GM23248 (cell line): ENCODE results near the gene KCNIP3.

Experiments
- EZH2 ChIP-seq: fragments of 200-600 bp; sonication (generic); IDR thresholded peaks from 2 replicates; pipeline ENCODE4 v1.6.1; 2018; ENCODE audit warnings: antibody characterized with exemption, mild to moderate bottlenecking; ENCODE audit not compliant: insufficient read depth, poor library complexity, severe bottlenecking
- EZH2phosphoT487 ChIP-seq: fragments of 200-600 bp; sonication (generic); IDR thresholded peaks from 2 replicates; pipeline ENCODE4 v1.6.1; 2018; ENCODE audit warnings: antibody characterized with exemption, moderate library complexity, mild to moderate bottlenecking, low read depth; ENCODE audit not compliant: insufficient read depth

DNA sequence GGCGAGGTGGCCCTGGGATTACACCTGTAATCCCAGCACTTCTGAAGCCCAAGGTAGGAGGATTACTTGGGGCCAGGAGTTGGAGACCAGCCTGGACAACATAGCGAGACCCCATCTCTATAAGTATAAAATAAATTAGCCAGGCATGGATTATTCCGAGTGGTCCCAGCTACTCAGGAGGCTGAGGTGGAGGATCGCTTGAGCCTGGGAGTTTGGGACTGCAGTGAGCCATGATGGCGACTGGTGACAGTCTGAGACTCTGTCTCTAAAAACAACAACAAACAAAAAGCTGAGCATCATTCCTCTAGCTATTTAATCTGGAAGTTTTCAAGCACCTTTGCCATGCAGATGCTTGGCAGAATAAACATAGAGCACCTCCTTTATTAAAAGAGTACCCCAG, 83.6 kb downstream of the KCNIP3 start:
- TF ChIP-seq EZH2phosphoT487 (no peak), EZH2 (no peak)
